ENCODE data around the gene RAB7A. TPM values are rescaled to one million over a fixed set of nuclear protein-coding genes. Genes with fewer than 3 reads are reported as not detected.
"Not testable (repeated sequence)": the region's sequence is repeated elsewhere in the genome, so short reads cannot be mapped to it uniquely, and the experiment has no call there.

The RAB7A gene
- total RNA-seq, 1 donor, result 166 TPM

DNA sequence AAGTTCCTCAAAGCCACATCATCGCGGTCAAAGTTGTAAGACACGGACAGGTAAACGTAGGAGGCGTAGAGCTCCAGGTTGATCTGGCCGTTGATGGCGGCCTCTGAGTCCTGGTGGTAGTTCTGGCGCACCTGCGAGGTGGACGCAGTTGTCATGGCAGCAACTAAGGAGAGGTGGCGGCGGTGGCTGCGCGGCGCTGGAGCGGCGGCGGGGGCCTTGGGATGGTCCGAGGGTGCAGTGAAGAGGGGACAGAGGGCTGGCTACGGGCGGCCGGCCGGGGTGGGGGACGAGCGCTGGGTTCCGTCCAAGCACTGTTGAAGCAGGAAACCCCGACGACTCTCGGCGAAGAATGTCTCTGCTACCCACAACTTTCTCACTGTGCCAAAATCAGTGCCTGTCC, 38.9 kb downstream of the RAB7A start:
- H3K4me3 ChIP-seq (ENCODE audit: low read depth, low read length), result no peak overlapping the region
- DNase-seq (ENCODE audit: low read depth), result no peak
- TF ChIP-seq, protein P1, sequence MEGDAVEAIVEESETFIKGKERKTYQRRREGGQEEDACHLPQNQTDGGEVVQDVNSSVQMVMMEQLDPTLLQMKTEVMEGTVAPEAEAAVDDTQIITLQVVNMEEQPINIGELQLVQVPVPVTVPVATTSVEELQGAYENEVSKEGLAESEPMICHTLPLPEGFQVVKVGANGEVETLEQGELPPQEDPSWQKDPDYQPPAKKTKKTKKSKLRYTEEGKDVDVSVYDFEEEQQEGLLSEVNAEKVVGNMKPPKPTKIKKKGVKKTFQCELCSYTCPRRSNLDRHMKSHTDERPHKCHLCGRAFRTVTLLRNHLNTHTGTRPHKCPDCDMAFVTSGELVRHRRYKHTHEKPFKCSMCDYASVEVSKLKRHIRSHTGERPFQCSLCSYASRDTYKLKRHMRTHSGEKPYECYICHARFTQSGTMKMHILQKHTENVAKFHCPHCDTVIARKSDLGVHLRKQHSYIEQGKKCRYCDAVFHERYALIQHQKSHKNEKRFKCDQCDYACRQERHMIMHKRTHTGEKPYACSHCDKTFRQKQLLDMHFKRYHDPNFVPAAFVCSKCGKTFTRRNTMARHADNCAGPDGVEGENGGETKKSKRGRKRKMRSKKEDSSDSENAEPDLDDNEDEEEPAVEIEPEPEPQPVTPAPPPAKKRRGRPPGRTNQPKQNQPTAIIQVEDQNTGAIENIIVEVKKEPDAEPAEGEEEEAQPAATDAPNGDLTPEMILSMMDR (IDR thresholded peaks at IDR 0.05; ENCODE audit: insufficient read depth, low read length), result no peak

- TF ChIP-seq, protein P1 (IDR thresholded peaks at IDR 0.05; ENCODE audit: insufficient read depth, low read length), result no peak
- no peak for DNase-seq (ENCODE audit: low read depth)
Observed at GRCh38 chr3:128767094-128767750, 41.2 kb downstream of the RAB7A start.

DNA sequence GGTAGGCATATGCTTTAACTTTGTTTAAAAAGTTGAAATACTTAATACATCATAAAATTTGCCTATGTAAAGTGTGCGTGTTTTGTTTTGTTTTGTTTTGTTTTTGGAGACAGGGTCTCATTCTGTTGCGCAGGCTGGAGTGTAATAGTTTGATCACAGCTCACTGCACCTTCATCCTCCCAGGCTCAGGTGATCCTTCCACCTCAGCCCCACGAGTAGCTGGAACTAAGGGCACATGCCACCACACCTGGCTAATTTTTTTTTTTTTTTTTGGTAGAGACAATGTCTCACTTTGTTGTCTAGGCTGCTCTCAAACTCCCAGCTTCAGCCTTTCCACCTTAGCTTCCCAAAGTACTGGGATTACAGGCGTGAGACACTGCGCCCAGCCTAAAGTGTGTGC, 42.5 kb downstream of the RAB7A start:
- TF ChIP-seq, protein P1 (IDR thresholded peaks at IDR 0.05; ENCODE audit: insufficient read depth, low read length), result no peak
- no peak for DNase-seq (ENCODE audit: low read depth)
- no peak overlapping the region for H3K4me3 ChIP-seq (ENCODE audit: low read depth, low read length)

More at GRCh38 chr3:128767094-128767750, 41.2 kb downstream of the RAB7A start:
- no peak overlapping the region for H3K4me3 ChIP-seq (ENCODE audit: low read depth, low read length)

DNA sequence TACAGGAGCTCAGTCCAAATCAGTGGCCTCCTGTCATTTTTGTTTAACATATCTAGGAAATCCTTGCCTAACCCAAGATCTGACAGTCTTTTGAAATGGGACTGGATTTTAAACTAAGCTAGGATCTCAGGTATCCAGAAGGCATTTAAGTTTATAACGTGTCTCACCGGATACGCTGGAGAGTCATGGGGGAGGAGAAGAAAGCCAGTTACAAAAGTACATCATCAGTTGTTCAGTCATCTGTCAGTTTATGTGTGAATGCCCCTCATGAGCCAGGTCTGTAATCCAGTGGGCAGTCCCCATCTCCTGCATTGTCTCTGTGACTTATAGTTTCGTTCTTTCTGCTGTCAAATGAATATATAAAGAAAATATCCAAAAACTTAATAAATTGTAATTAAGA, 44.4 kb downstream of the RAB7A start:
- no peak overlapping the region for H3K4me3 ChIP-seq (ENCODE audit: low read depth, low read length)
- no peak for DNase-seq (ENCODE audit: low read depth)

GRCh38 chr3:128773189-128773588, 47.2 kb downstream of the RAB7A start:
- not testable (repeated sequence) for DNase-seq (ENCODE audit: low read depth); H3K4me3 ChIP-seq (ENCODE audit: low read depth, low read length)

More for the DNA sequence above, 44.4 kb downstream of the RAB7A start:
- TF ChIP-seq, protein P1 (IDR thresholded peaks at IDR 0.05; ENCODE audit: insufficient read depth, low read length), result no peak

- not testable (repeated sequence) for H3K4me3 ChIP-seq (ENCODE audit: low read depth, low read length); DNase-seq (ENCODE audit: low read depth)
Observed at GRCh38 chr3:128773592-128773991, 47.6 kb downstream of the RAB7A start.

DNA sequence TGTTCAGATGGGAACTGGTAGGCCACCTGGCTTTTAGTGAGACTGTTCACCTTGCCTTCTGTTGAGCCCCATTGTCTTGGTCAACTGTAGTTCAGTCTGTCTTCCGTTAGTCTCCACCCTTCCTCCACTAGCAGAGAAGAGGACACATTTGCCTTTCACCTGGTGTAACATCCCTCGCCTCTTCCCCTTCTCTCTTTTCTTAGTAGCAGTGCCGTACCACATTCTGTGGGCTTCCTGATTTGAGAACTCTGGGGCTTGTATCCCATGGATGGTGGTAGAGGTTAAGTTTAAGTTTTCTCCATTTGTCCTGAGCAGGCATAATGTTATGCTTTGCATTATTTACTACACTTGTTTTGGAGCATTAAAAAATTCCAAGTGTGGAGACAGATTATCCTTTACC, 49.3 kb downstream of the RAB7A start:
- H3K4me3 ChIP-seq (ENCODE audit: low read depth, low read length), result no peak overlapping the region
- no peak for DNase-seq (ENCODE audit: low read depth)
- TF ChIP-seq, protein P1 (IDR thresholded peaks at IDR 0.05; ENCODE audit: insufficient read depth, low read length), result no peak

- TF ChIP-seq, protein P1 (IDR thresholded peaks at IDR 0.05; ENCODE audit: insufficient read depth, low read length), result no peak
- H3K4me3 ChIP-seq (ENCODE audit: low read depth, low read length), result no peak overlapping the region
- peak; percentile 23 for DNase-seq (ENCODE audit: low read depth)
Observed at GRCh38 chr3:128775906-128776542, 50.0 kb downstream of the RAB7A start.

Data from fibroblast of the aortic adventitia (primary cell).